Sigmoid colon (tissue), 7 donors: Measurements from ENCODE around the gene RALY. TPM values are rescaled to one million over a fixed set of nuclear protein-coding genes. Genes with fewer than 3 reads are reported as not detected.

Source experiments
- DNase-seq: peaks from one replicate; pipeline ENCODE4 v3.0.0-alpha.2; 2019
- H3K27ac ChIP-seq, 4 donors: fragments of 200-600 bp; sonication (generic); one replicate each; pipeline ENCODE4 v1.5.1; 2016 to 2019; ENCODE audit warnings: mild to moderate bottlenecking in 1 of 4
- H3K27me3 ChIP-seq, 3 donors: fragments of 200-600 bp; sonication (generic); one replicate each; pipeline ENCODE4 v1.5.1; 2019; ENCODE audit warnings: mild to moderate bottlenecking in 1 of 3
- H3K36me3 ChIP-seq, 4 donors: fragments of 200-600 bp; sonication (generic); one replicate each; pipeline ENCODE4 v1.5.1; 2016 to 2019
- H3K4me1 ChIP-seq, 4 donors: fragments of 200-600 bp; sonication (generic); one replicate each; pipeline ENCODE4 v1.5.1; 2017 to 2019
- H3K4me3 ChIP-seq, 4 donors: fragments of 200-600 bp; sonication (generic); one replicate each; pipeline ENCODE4 v1.5.1; 2017 to 2019; ENCODE audit warnings: mild to moderate bottlenecking in 2 of 4, moderate library complexity in 1 of 4
- H3K9me3 ChIP-seq, 4 donors: fragments of 200-600 bp in 3 of 4; sonication (generic) in 3 of 4; one replicate each; pipeline versions ENCODE4 v1.5.1 to v1.6.1; 2013 to 2019
- EP300 ChIP-seq, 4 donors: sonication (generic); formaldehyde crosslinking; IDR thresholded peaks; one replicate each; pipeline ENCODE4 v1.6.1; 2017; ENCODE audit warnings: antibody characterized with exemption in 4 of 4
- POLR2A ChIP-seq, 2 donors: fragments of 450-650 bp; IDR thresholded peaks; one replicate each; pipeline ENCODE4 v1.6.1; 2016; ENCODE audit warnings: antibody characterized with exemption in 2 of 2, mild to moderate bottlenecking in 2 of 2, moderate library complexity in 2 of 2
- POLR2AphosphoS5 ChIP-seq, 4 donors: sonication (generic); formaldehyde crosslinking; IDR thresholded peaks; one replicate each; pipeline ENCODE4 v1.6.1; 2017; ENCODE audit warnings: antibody characterized with exemption in 4 of 4
- WGBS, 2 donors: extraction: QIAGEN DNeasy Blood & Tissue Kit; methylation state at CpG; one replicate each; pipeline ENCODE4 v1.1.7; 2013; 5-methylcytosine and 5-hydroxymethylcytosine counted together
- intact Hi-C: fragments of 100-400 bp; cut with DNase I; formaldehyde crosslinking; loops from one replicate; pipeline ENCODE4 v1.15.1; 2023
- polyA plus RNA-seq, 3 donors: library from polyadenylated mRNA; stranded (reverse); fragments of 200-250 nt; gene quantifications; one replicate each; pipeline ENCODE4 v1.2.3, GENCODE V29; 2013
- total RNA-seq, 4 donors: library from RNA; depleted of rRNA; stranded (reverse); fragments of >200 nt; gene quantifications; one replicate each; pipeline ENCODE4 v1.1.0, GENCODE V29; 2016
- TF ChIP-seq, protein P1 (sequence below), 4 experiments: fragments of 450-650 bp in 3 of 4; fragments of 200-600 bp in 1 of 4; IDR thresholded peaks; one replicate each; pipeline ENCODE4 v1.5.1; 2016 to 2019; ENCODE audit warnings: antibody characterized with exemption in 4 of 4, mild to moderate bottlenecking in 3 of 4, moderate library complexity in 2 of 4
- donor health status: healthy with polysubstance abuse.
- donor health status: Bipolar disorder and iron deficiency.
- donor health status: healthy.

The RALY gene
- total and polyA plus RNA-seq, 7 donors, result 75.1 to 233 (median 94.5) TPM

DNA sequence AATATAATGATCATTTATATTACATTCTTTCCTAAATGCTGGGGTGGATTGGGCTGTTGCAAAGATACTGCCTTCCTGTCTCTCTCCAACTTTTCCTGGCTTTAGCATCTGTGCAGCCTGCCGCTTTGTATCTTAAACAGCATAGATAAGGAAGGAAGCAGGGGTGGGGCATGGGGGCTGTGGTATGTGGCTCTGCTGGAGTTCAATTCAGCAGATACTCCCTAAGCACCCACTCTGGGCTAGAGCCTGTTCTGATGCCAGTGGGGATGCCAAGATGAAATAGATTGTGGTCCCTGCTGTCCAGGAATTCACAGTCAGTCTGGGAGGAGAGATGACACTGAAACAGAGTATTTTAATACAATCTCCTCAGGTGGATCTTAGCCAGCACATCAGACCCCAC is 61.6 kb downstream of the RALY start:
- TF ChIP-seq POLR2AphosphoS5 (IDR thresholded peaks at IDR 0.05) (no peak), POLR2A (IDR thresholded peaks at IDR 0.05) (no peak), EP300 (IDR thresholded peaks at IDR 0.05) (no peak)
- TF ChIP-seq, protein P1, sequence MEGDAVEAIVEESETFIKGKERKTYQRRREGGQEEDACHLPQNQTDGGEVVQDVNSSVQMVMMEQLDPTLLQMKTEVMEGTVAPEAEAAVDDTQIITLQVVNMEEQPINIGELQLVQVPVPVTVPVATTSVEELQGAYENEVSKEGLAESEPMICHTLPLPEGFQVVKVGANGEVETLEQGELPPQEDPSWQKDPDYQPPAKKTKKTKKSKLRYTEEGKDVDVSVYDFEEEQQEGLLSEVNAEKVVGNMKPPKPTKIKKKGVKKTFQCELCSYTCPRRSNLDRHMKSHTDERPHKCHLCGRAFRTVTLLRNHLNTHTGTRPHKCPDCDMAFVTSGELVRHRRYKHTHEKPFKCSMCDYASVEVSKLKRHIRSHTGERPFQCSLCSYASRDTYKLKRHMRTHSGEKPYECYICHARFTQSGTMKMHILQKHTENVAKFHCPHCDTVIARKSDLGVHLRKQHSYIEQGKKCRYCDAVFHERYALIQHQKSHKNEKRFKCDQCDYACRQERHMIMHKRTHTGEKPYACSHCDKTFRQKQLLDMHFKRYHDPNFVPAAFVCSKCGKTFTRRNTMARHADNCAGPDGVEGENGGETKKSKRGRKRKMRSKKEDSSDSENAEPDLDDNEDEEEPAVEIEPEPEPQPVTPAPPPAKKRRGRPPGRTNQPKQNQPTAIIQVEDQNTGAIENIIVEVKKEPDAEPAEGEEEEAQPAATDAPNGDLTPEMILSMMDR (IDR thresholded peaks at IDR 0.05), result no peak
- peaks cover 0 to 17% (median 6%) of the 10 kb centered on the region in 4 donors for H3K4me1 ChIP-seq
- no peaks in the 10 kb centered on the region for H3K9me3 ChIP-seq
- intact Hi-C loops, result no loop called here
- no peak overlapping the region for H3K4me3 ChIP-seq
- no peak overlapping the region for H3K27ac ChIP-seq
- no peaks in the 10 kb centered on the region for H3K27me3 ChIP-seq
- no peak for DNase-seq
- 62 to 84% methylated on average over 1 of the region's 1 CpG for WGBS, 2 donors
- H3K36me3 ChIP-seq, result no peaks in the 10 kb centered on the region

DNA sequence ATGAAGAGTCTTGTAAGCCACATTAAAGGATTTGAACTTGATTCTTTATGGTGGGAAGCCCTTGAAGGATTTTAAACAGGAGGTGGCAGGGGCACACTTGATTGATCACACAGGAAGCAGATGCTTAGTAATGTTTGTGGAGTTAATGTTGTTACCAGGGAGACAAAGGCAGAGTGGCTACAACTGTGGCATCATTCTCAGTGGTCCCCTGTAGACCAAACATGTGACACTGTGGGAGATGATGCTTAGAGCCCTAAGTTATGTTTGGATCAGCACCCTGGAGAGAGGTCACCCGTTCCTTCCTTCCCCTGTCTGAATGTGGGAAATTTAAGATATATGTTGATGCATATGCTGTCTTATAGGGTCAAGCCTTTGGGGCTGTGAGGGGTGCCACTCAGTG is 65.1 kb downstream of the RALY start:
- intact Hi-C loops, result no loop called here
- Histone ChIP-seq H3K36me3 (no peaks in the 10 kb centered on the region), H3K4me3 (no peak overlapping the region), H3K27me3 (no peaks in the 10 kb centered on the region), H3K27ac (no peak overlapping the region), H3K9me3 (no peaks in the 10 kb centered on the region), H3K4me1 (peaks cover 0 to 23% (median 6%) of the 10 kb centered on the region in 4 donors)
- 30 to 37% methylated on average over 1 of the region's 1 CpG for WGBS, 2 donors
- DNase-seq, result no peak
- TF ChIP-seq POLR2AphosphoS5 (IDR thresholded peaks at IDR 0.05) (no peak), POLR2A (IDR thresholded peaks at IDR 0.05) (no peak), EP300 (IDR thresholded peaks at IDR 0.05) (no peak)
- TF ChIP-seq, protein P1 (IDR thresholded peaks at IDR 0.05), result no peak

DNA sequence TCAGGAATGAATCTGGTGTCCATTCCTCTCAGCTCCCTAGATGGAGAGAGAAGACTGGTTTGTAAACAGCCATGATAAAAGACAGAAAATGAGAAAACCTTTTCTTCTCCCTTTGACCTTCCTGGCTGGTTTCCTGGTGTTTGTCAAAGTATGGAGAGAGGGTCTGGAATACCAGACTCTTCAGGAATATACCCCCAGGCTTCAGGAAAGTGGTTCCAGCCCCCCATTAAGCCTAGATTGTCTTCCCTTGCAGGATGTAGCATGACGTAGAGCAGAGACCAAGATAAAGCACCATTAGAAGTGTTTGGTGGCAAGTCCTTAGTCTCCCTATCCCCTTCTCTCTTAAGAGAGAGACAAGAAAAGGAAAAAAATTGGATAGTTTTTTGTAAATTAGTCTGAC is 67.3 kb downstream of the RALY start:
- peaks cover 0 to 30% (median 21%) of the 10 kb centered on the region in 4 donors for H3K4me1 ChIP-seq
- 85 to 86% methylated on average over 1 of the region's 1 CpG for WGBS, 2 donors
- DNase-seq, result no peak
- H3K4me3 ChIP-seq, result no peak overlapping the region
- H3K36me3 ChIP-seq, result no peaks in the 10 kb centered on the region
- intact Hi-C loops, result no loop called here
- TF ChIP-seq POLR2AphosphoS5 (IDR thresholded peaks at IDR 0.05), result no peak
- TF ChIP-seq, protein P1 (IDR thresholded peaks at IDR 0.05), result no peak
- TF ChIP-seq EP300 (IDR thresholded peaks at IDR 0.05), result no peak
- no peak for TF ChIP-seq POLR2A (IDR thresholded peaks at IDR 0.05)
- H3K27ac ChIP-seq, result no peak overlapping the region
- no peaks in the 10 kb centered on the region for H3K27me3 ChIP-seq
- H3K9me3 ChIP-seq, result no peaks in the 10 kb centered on the region

- intact Hi-C loops, result no loop called here
- H3K4me1 ChIP-seq, result peaks cover 0 to 30% (median 21%) of the 10 kb centered on the region in 4 donors
- no peaks in the 10 kb centered on the region for H3K9me3 ChIP-seq
- DNase-seq, result no peak
- H3K27ac ChIP-seq, result no peak overlapping the region
- TF ChIP-seq, protein P1 (IDR thresholded peaks at IDR 0.05), result no peak
- TF ChIP-seq EP300 (IDR thresholded peaks at IDR 0.05) (no peak), POLR2A (IDR thresholded peaks at IDR 0.05) (no peak), POLR2AphosphoS5 (IDR thresholded peaks at IDR 0.05) (no peak)
- no peaks in the 10 kb centered on the region for H3K27me3 ChIP-seq
- H3K36me3 ChIP-seq, result no peaks in the 10 kb centered on the region
- H3K4me3 ChIP-seq, result no peak overlapping the region
These were observed 68.0 kb downstream of the RALY start for GRCh38 chr20:34061695-34062094.
